ENCODE measurements around the gene NFX1.
A peak's percentile ranks its signal among the peaks of the same experiment; 100 is the strongest.

Gene NFX1

DNA sequence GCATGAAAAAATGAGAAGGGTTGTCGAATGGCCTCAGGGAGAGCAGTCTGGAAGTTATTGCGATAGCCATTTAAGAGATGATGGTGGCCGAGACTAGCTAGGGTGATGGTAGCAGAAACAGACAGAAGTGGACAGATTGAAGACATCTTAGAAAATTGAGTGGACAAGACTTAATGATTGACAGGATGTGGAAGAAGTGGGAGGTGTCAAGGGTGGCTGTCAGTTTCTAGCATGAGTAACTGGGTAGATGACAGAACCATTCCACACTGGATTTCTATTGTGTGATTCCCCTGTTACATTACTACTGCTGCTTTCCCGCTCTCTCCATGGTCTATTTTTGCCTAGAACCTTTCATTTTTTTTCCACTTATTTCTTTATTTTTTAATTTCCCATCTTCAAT lies 12.8 kb upstream of the NFX1 start:
- DNase-seq (ENCODE audit: low read depth) = no peak
- TF ChIP-seq, protein P1, sequence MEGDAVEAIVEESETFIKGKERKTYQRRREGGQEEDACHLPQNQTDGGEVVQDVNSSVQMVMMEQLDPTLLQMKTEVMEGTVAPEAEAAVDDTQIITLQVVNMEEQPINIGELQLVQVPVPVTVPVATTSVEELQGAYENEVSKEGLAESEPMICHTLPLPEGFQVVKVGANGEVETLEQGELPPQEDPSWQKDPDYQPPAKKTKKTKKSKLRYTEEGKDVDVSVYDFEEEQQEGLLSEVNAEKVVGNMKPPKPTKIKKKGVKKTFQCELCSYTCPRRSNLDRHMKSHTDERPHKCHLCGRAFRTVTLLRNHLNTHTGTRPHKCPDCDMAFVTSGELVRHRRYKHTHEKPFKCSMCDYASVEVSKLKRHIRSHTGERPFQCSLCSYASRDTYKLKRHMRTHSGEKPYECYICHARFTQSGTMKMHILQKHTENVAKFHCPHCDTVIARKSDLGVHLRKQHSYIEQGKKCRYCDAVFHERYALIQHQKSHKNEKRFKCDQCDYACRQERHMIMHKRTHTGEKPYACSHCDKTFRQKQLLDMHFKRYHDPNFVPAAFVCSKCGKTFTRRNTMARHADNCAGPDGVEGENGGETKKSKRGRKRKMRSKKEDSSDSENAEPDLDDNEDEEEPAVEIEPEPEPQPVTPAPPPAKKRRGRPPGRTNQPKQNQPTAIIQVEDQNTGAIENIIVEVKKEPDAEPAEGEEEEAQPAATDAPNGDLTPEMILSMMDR (conservative IDR thresholded peaks at IDR 0.05; ENCODE audit: control insufficient read depth, insufficient read depth, low read depth, low read length) = no peak

DNA sequence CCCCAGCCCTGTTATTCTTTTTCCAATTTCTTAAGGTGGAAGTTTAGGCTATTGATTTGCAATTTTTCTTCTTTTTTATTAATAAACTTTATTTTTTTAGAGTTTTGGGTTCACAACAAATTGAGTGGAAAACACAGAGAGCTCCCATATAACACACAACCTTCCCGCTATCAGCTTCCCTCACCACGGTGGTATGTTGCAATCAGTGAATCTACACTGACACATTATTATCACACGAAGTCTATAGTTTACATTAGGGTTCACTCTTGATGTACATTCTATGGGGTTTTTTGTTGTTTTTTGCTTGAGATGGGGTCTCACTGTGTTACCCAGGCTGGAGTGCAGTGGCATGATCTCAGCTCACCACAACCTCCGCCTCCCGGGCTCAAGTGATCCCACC lies 4.8 kb upstream of the NFX1 start:
- DNase-seq (ENCODE audit: low read depth) = no peak
- no peak overlapping the region for H3K4me3 ChIP-seq (ENCODE audit: control insufficient read depth, low read depth, low read length)
- TF ChIP-seq, protein P1 (conservative IDR thresholded peaks at IDR 0.05; ENCODE audit: control insufficient read depth, insufficient read depth, low read depth, low read length) = no peak

More for the DNA sequence above, 12.8 kb upstream of the NFX1 start:
- H3K4me3 ChIP-seq (ENCODE audit: control insufficient read depth, low read depth, low read length) = no peak overlapping the region

DNA sequence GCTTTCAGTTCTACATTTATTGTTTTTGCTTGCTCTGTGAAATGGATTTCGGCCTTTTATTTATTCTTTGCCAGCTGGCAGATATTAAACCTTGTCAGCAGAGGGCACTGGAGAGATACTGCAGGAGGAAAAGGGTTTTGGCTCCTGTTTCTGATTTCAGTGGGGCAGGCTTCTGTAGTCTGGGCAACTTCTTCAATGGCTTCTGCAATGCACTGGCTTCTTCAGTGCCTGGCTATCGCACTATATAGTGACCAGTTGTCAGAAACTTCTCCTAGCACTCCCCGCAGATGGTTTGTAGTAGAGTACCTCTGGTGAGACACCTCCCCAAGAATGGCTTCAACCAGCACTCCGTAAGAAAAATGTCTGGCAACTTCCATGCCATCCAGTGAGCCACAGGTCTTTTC lies 3.2 kb upstream of the NFX1 start:
- peak; percentile 77 for DNase-seq (ENCODE audit: low read depth)
- H3K4me3 ChIP-seq (ENCODE audit: control insufficient read depth, low read depth, low read length) = no peak overlapping the region
- TF ChIP-seq, protein P1 (conservative IDR thresholded peaks at IDR 0.05; ENCODE audit: control insufficient read depth, insufficient read depth, low read depth, low read length) = peak; percentile 92

DNA sequence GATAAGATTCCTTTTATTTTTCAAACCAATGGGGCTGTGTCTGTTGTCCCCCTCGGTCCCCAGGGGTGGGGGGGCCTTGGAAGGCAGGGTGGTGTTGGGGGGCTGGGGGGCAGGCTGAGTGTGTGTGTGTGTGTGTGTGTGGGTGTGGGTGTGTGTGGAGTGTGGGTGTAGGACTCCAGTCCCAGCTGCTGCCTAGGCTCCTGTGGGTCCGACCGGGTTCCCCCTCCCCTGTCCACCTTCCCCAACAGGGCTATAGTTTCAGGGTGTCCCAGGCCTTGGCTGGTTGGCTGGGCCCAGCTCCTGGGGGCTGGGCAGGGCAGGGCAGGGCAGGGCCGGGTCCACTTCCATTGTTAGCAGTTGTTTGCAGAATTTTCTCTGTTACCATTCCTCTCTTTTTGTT lies 2.1 kb upstream of the NFX1 start:
- DNase-seq (ENCODE audit: low read depth) = no peak
- TF ChIP-seq, protein P1 (conservative IDR thresholded peaks at IDR 0.05; ENCODE audit: control insufficient read depth, insufficient read depth, low read depth, low read length) = no peak
- no peak overlapping the region for H3K4me3 ChIP-seq (ENCODE audit: control insufficient read depth, low read depth, low read length)

DNA sequence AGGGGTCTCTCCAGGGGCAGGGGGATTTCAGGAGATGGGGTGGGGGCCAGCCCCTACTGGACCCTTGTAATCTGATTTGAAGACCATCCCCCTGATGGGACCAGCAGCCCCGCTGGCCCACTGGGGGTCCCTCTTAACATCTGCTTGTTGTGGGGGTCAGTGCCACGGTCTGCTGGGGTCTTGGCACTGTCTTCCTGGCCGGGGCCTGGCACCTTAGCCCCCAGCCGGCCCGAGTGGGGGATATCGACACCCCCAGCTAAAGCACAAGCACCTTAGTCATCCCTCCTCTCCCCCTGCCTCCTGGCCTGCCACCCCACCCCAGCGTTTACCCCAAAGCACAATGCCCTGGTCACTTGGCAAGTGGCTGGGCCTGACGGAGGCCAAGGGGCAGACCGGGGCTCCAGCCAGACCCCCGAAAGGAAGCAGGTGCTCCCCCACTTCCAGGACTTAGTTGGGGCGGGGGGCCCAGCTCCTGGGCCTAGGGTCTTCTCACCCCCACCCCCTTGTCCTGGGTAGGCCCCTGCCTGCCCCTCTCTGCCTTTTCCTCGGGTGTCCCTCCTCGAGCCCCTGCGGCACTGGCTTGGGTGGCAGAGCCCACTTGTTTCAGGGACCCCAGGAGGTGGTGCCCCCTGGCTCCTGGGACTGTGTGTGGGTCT lies 1.4 kb upstream of the NFX1 start:
- no peak overlapping the region for H3K4me3 ChIP-seq (ENCODE audit: control insufficient read depth, low read depth, low read length)
- TF ChIP-seq, protein P1 (conservative IDR thresholded peaks at IDR 0.05; ENCODE audit: control insufficient read depth, insufficient read depth, low read depth, low read length) = no peak
- DNase-seq (ENCODE audit: low read depth) = no peak

DNA sequence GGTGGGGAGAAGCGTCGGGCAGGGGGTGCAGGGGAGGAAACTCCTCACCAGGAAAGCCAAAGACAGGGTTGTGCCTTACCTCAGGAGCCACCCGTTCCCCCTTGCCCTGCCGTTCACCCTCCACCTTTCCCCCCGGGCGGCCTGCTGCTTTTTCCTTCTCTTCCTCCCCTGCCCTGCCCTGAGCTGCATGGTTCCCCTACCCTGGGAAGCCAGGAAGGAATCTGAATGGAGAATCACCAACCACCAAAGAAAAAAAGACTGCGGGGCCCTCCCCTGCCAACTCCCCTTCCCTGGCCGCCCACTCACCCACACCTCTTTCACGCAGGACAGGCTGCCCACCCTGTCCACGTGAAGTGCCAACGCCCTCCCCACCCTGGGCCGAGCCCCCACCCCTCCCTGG lies 820 bp upstream of the NFX1 start:
- TF ChIP-seq, protein P1 (conservative IDR thresholded peaks at IDR 0.05; ENCODE audit: control insufficient read depth, insufficient read depth, low read depth, low read length) = no peak
- peak; percentile 22 for DNase-seq (ENCODE audit: low read depth)
- peak overlapping the region; percentile 92 for H3K4me3 ChIP-seq (ENCODE audit: control insufficient read depth, low read depth, low read length)

DNA sequence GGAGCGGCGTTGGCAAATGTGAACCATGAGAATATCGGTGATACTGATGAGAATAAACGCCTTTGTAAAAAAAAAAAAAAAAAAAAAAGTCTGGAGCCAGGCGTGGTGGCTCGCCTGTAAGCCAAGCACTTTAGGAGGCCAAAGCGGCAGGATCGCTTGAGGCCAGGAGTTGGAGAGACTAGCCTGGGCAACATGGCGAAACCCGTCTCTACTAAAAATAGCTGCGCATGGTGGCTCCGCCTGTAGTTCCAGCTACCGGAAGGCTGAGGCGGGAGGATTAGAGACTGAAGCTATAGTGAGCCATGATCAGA lies 425 bp upstream of the NFX1 start:
- DNase-seq (ENCODE audit: low read depth) = no peak
- H3K4me3 ChIP-seq (ENCODE audit: control insufficient read depth, low read depth, low read length) = peak overlapping the region; percentile 92
- TF ChIP-seq, protein P1 (conservative IDR thresholded peaks at IDR 0.05; ENCODE audit: control insufficient read depth, insufficient read depth, low read depth, low read length) = no peak
